Left kidney (tissue), 1 donor: Measurements from ENCODE around the gene OGDH. TPM values are rescaled to one million over a fixed set of nuclear protein-coding genes. Genes with fewer than 3 reads are reported as not detected.

ENCODE experiments used
- polyA plus RNA-seq: library from polyadenylated mRNA; unstranded; fragments of 120-200 nt; gene quantifications from one replicate; pipeline ENCODE4 v1.2.1, GENCODE V29; 2013; ENCODE audit not compliant: insufficient read length

OGDH gene
- polyA plus RNA-seq, 1 donor, result 86.0 TPM

Other genes with a start within 250 kb of the OGDH start
- 86.1 TPM for gene NUDCD3, start 116.0 kb upstream of the OGDH start, polyA plus RNA-seq
- 2.3 TPM for gene NPC1L1, start 65.3 kb upstream of the OGDH start, polyA plus RNA-seq
- gene DDX56, start 32.7 kb upstream of the OGDH start, polyA plus RNA-seq, result 112 TPM
- gene TMED4, start 24.4 kb upstream of the OGDH start, polyA plus RNA-seq, result 169 TPM
- 77.5 TPM for gene ZMIZ2, start 142.2 kb downstream of the OGDH start, polyA plus RNA-seq
- 1,199 TPM for gene PPIA, start 190.1 kb downstream of the OGDH start, polyA plus RNA-seq
- gene H2AZ2, start 241.5 kb downstream of the OGDH start, polyA plus RNA-seq, result 291 TPM